HG03378 (cell line): ENCODE data around the gene EDA2R.

ENCODE experiments used
- ATAC-seq: cut with Tn5 transposase; IDR thresholded peaks from one replicate; pipeline ENCODE4 v1.9.1; 2021; ENCODE audit warnings: mild to moderate bottlenecking, moderate library complexity; ENCODE audit not compliant: unreplicated experiment

EDA2R gene

DNA sequence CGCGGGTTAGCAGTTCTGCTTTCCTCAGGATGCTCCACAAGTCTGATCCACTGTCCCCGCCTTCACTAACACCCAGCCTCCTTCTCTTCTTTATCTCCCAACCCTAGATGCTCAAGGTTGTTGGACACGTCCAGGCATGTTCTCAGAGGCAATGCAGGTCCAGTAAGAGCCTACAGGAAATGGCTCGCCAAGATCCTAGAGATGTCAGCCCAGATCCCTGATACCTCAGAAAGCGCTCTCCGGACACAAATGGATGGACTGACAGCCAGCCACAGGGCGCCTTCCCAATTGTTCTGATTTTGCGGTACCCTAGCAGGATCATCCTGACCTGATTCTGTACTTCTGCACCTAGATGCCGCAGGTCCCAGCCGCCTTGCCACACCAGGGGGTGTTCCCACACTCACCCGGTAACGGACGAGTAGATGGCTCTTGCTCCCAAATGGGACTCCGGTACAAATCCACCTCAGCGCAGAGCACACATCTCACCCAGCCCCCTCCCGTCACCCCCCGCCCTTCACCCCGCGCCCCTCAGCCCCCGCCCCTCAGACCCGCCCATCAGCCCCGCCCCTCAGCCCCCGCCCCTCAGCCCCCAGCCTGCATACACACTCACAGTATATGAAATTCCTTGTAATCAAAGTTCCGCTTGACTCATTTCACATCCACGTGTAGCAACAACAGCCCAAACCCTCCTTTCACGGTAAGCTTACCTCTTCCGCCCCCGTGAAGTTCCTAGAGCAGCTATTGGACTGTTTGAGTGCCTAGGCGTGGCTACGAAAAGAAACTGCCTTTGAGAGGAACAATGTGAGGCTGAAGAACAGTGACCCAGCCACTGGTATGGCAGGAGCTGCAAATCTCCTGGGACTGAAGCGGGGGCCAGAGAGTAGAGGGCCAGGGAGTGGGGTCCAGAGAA is at the start of gene EDA2R:
Gene EDA2R, minus strand, starts transcription at position 488 of the 910 bp plus-strand sequence. CDS start 23,058 bp downstream, outside the sequence.
- peak; percentile 93 for ATAC-seq

- ATAC-seq = no peak
These were observed 45.3 kb upstream of the EDA2R start for GRCh38 chrX:66684196-66684595.

DNA sequence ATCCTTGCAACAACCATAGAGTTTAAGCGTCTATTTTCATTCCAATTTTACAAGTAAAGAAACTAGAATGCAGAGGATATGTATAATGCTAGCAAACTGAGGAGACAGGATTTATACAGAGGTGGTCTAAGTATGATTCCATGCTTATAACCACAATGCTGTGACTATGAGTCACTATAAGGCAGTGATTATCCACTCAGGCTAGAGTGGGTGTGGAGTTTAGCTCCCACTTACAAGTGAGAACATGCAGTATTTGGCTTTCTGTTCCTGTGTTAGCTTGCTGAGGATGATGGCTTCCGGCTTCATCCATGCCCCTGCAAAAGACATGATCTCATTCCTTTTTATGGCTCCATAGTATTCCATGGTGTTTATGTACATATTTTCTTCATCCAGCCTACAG is 41.6 kb upstream of the EDA2R start:
- no peak for ATAC-seq

DNA sequence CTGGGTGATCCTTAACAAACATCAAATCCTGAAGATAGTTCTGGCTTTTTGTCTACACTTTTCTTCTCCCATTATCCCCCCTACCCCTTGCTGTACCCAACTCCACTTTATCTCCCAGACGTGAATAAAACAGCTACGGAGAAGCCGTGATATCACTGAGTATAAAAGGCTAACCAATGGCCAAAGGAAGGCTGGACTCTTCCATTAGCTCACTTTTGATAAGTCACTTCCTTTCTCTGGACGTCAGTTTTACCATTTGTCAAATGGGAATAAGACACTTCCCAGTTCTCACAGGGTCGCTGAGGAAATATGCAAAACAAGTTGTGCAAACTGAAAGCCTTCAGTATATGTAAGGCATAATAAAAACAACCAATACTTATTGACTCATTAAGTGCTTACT is 38.6 kb upstream of the EDA2R start:
- ATAC-seq = no peak

DNA sequence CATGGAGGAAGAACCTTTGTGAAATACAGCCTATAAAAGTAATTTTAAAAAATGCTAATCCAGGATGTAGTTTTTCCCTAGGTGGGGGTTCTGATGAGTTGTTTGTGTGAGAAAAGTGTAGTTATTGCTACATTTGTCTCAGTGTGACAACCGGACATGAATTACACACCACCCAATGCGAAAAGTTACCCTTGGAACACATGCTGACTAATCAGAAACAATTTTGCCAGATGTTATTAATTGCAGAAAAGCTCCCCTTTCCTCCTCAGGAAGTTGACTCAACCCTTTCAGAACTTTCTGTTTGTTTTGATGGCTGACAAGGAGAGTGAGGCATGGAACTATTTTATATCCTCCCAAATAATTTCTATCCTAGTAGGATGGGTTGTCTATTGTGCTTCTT is 38.1 kb upstream of the EDA2R start:
- ATAC-seq = no peak

DNA sequence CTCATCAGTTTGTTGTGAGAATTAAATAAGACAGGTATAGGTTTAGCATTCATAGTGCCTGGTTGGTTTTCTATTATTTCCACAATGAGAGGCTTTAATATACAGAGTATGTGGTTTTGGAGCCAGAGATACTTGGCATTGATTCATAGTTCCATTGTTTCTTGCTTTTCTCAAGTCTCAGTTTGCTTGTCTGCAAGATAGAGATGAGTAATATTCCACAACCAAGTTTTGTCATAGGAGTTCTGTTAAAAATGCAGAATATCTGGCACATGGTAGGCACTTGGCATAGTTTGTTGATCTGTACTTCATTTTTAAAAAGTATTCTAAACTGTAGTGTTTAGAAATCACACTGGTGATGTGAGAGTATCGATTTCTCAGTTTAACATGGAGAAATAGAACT is 37.5 kb upstream of the EDA2R start:
- no peak for ATAC-seq

GRCh38 chrX:66675541-66675940 is 36.7 kb upstream of the EDA2R start:
- ATAC-seq = no peak

GRCh38 chrX:66674506-66674905 is 35.6 kb upstream of the EDA2R start:
- ATAC-seq = no peak

GRCh38 chrX:66672106-66672505 is 33.2 kb upstream of the EDA2R start:
- ATAC-seq = no peak

DNA sequence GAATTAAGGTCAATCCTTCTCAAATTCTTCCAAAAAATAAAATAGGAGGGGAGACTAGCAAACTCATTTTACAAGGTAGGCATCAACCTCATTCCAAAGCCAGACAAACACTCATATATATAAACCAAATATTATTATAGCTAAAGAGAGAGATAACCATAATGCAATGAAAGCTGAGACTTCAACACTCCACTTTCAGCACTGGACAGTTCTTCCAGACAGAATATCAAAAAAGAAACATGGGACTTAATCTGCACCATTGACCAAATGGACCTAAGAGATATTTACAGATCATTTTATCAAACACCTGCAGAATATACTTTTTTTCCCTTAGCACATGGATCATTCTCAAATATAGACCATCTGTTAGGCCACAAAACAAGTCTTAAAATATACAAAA is 15.5 kb upstream of the EDA2R start:
- no peak for ATAC-seq

DNA sequence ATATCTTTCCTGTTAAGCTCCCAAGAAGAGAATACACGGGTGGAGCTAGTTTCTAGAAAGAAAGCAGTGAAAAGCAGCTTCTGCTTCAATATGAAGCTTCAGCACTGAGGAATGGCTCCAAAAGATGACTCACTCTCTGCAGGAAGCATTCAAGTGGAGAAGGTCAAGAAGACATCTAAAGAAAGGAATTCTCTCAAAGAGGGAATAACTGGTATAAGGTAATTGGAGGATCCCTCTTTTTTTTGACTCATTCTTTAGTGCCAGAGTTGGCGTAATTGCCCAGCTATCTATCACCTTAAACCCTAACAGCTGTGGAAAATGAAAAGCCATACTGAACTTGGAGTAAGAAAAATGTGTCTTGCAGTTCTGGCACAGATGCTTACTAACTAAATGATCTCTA is 3.5 kb downstream of the EDA2R start:
- no peak for ATAC-seq

DNA sequence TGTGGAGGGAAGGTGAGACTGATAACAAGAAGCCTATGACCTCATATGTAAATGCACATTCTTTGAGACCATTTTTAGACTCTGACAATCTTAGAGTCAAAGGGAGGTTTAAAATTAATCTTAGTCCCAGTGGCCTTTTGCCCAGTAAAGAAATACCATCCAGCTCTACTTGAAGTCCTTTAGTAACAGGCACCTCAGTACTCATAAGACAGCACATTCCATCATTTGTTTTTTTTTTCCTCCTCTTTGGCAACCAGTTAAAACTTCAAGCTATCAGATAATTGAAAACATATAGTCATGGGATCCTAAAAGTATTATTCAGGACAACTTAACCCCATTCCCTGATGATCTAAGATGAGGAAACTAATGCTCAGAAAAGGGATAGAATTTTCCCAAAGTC is 4.6 kb downstream of the EDA2R start:
- no peak for ATAC-seq

DNA sequence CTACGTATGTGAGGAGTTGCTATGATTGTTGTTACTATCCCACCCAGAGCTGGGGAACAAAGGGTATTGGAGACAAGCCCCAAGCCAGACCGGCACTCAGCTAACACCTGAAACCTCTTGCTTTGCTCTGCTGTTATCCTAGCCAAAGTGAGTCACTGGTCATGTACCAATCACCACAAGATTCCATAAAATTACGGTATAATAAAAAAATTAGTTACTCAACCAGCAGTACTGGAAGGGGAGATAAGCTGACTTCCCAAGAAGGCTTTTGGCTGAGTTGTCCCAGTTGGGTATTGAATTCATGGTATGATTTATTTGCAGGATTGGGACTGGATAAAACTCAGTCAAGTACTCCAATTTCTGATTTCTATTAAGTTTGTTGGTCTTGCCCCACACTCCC is 5.3 kb downstream of the EDA2R start:
- ATAC-seq = no peak

- no peak for ATAC-seq
These were observed 5.9 kb downstream of the EDA2R start for GRCh38 chrX:66632981-66633380.

GRCh38 chrX:66632473-66632872 is 6.4 kb downstream of the EDA2R start:
- no peak for ATAC-seq

DNA sequence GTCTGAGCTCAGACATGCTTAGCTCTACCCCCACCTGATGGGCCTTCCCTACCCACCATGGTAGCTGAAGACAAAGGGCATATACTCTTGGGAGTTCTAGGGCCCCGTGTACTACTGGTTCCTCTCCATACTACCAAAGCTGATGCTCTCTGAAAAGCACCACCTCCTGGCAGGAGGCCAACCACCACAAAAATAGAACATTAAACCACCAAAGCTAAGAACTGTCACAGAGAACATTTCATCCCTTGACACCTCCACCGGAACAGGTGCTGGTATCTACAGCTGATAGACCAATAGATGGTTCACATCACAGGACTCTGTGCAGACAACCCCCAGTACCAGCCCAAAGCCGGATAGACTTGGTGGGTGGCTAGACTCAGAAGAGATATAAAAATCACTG is 13.4 kb downstream of the EDA2R start:
- peak; percentile 86 for ATAC-seq

DNA sequence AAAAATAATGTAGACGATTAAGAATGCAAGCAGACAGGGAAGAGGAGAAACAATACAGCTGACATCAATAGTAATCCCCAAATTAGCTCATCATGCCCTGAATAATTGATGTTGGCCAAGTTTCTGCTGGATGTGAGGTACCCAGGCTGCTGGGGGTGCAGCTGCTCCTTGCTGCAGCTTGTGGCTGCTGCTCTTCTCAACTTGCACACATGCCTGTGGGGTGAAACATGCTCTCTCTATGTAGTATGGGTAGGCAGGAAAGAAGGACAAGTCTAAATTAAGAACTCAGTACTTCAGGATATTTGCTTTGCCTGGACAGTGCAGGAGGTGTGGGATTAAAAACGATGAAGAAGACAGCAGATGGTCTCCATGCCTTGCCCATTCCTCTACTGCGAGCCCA is 16.7 kb downstream of the EDA2R start:
- ATAC-seq = no peak

DNA sequence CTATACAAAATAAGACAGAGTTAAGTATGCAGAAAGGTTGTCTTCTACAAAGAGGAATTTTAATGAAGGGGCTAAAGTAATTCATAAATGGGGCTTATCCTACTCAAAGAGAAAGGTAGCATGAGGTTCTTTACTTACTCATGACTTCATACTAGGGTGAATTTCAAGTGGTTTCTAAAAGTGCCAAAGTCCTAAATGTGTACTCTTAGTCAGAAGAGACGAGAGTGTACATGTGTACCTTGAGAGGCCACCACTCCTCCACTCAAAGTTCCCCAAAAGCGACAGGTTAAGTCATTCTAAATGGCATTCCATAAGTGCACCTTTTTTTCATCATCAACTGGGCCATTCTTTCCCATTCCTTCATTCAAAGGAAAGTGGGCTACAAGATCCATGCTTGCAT is 21.9 kb downstream of the EDA2R start:
- no peak for ATAC-seq

GRCh38 chrX:66602381-66602938 is 36.4 kb downstream of the EDA2R start:
- no peak for ATAC-seq

- no peak for ATAC-seq
These were observed 37.4 kb downstream of the EDA2R start for GRCh38 chrX:66601522-66601921.

DNA sequence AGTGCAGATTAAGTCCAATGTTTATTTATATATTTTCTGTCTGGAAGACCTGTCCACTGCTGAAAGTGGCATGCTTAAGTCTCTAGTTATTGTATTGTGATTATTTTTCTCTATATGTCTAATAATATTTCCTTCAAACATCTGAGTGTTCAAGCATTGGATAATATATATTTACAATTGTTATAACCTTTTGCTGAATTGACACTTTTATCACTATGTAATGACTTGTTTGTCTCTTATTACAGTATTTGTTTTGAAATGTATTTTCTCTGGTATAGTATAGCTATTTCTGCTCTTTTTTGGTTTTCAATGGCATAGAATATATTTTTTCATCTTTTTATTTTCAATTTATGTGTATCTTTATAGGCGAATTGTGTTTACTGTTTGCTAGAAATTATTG is 59.7 kb downstream of the EDA2R start:
- no peak for ATAC-seq

DNA sequence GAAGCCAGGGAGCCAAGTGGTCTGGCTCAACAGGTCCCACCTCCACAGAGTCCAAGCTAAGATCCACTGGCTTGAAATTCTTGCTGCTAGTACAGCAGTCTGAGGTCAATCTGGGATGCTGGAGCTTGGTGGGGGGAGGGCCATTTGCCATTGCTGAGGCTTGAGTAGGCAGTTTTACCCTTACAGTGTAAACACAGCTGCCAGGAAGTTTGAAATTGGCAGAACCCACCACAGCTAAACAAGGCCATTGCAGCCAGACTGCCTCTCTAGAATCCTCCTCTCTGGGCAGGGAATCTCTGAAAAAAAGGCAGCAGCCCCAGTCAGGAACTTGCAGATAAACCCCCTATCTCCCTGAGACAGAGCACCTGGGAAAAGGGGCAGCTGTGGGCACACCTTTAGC is 84.9 kb downstream of the EDA2R start:
- no peak for ATAC-seq
